Vagina (tissue), 2 donors: ENCODE results near the gene MPRIP. TPM values are rescaled to one million over a fixed set of nuclear protein-coding genes. Genes with fewer than 3 reads are reported as not detected.
"Not testable (repeated sequence)": the region's sequence is repeated elsewhere in the genome, so short reads cannot be mapped to it uniquely, and the experiment has no call there.

Source experiments
- DNase-seq, 2 donors: peaks; one replicate each; pipeline ENCODE4 v3.0.0-alpha.2; 2017; ENCODE audit errors: extremely low spot score in 2 of 2
- H3K27ac ChIP-seq: fragments of 200-600 bp; sonication (generic); one replicate; pipeline ENCODE4 v1.5.1; 2019
- H3K27me3 ChIP-seq: fragments of 200-600 bp; sonication (generic); one replicate; pipeline ENCODE4 v1.5.1; 2019
- H3K36me3 ChIP-seq, 2 donors: fragments of 200-600 bp; sonication (generic); one replicate each; pipeline ENCODE4 v1.5.1; 2017 to 2019
- H3K4me1 ChIP-seq: fragments of 200-600 bp; sonication (generic); one replicate; pipeline ENCODE4 v1.5.1; 2019
- H3K4me3 ChIP-seq, 2 donors: fragments of 200-600 bp; sonication (generic); 1 replicate in 1 of 2; 2 replicates in 1 of 2; pipeline ENCODE4 v1.5.1; 2016 to 2019
- H3K9me3 ChIP-seq: fragments of 200-600 bp; sonication (generic); one replicate; pipeline ENCODE4 v1.5.1; 2019
- CTCF ChIP-seq, 3 experiments: fragments of 450-650 bp in 2 of 3; fragments of 200-600 bp in 1 of 3; sonication (generic) in 1 of 3; IDR thresholded peaks; one replicate each; pipeline ENCODE4 v1.5.1; 2017 to 2019; ENCODE audit warnings: antibody characterized with exemption in 3 of 3, mild to moderate bottlenecking in 2 of 3, moderate library complexity in 2 of 3
- POLR2A ChIP-seq, 2 donors: fragments of 450-650 bp; IDR thresholded peaks; one replicate each; pipeline ENCODE4 v1.6.1; 2017; ENCODE audit warnings: antibody characterized with exemption in 2 of 2, mild to moderate bottlenecking in 2 of 2, moderate library complexity in 2 of 2
- POLR2AphosphoS5 ChIP-seq, 2 donors: sonication (generic); formaldehyde crosslinking; IDR thresholded peaks; one replicate each; pipeline ENCODE4 v1.9.0; 2017; ENCODE audit warnings: antibody characterized with exemption in 2 of 2, mild to moderate bottlenecking in 2 of 2, low read depth in 1 of 2; ENCODE audit not compliant: insufficient read depth in 1 of 2
- intact Hi-C: fragments of 100-400 bp; cut with DNase I; formaldehyde crosslinking; loops from one replicate; pipeline ENCODE4 v1.15.1; 2023
- total RNA-seq: library from RNA; depleted of rRNA; stranded (reverse); fragments of >200 nt; gene quantifications from one replicate; pipeline ENCODE4 v1.2.3, GENCODE V29; 2016

Gene MPRIP
- total RNA-seq, 1 donor from 2014 or later: 202 TPM

- no peak for DNase-seq
- H3K4me1 ChIP-seq: peaks cover 14% of the 10 kb centered on the region
Observed at GRCh38 chr17:17004251-17004996, 37.8 kb upstream of the MPRIP start.

GRCh38 chr17:17004997-17005614, 37.2 kb upstream of the MPRIP start:
- H3K27me3 ChIP-seq, H3K27ac ChIP-seq, H3K4me3 ChIP-seq, DNase-seq, H3K9me3 ChIP-seq, H3K36me3 ChIP-seq: not testable (repeated sequence)
- intact Hi-C loops: loop anchor here (10.0 kb wide), 1 partner anchor 130 kb away; no protein-coding TSS in a partner anchor
- H3K4me1 ChIP-seq: peaks cover 21% of the 10 kb centered on the region

More at GRCh38 chr17:17004251-17004996, 37.8 kb upstream of the MPRIP start:
- no peaks in the 10 kb centered on the region for H3K27me3 ChIP-seq
- no peak overlapping the region for H3K27ac ChIP-seq
- H3K36me3 ChIP-seq: no peaks in the 10 kb centered on the region
- H3K4me3 ChIP-seq: no peak overlapping the region
- TF ChIP-seq POLR2A (IDR thresholded peaks at IDR 0.05) (no peak), POLR2AphosphoS5 (IDR thresholded peaks at IDR 0.05; ENCODE audit: insufficient read depth in 1 of 2, low read depth in 1 of 2) (no peak), CTCF (IDR thresholded peaks at IDR 0.05) (no peak)
- H3K9me3 ChIP-seq: no peaks in the 10 kb centered on the region
- intact Hi-C loops: loop anchor here (10.0 kb wide), 1 partner anchor 130 kb away; no protein-coding TSS in a partner anchor

GRCh38 chr17:17007891-17008290, 34.4 kb upstream of the MPRIP start:
- intact Hi-C loops: loop anchor here (10.0 kb wide), 1 partner anchor 127 kb away; no protein-coding TSS in a partner anchor
- peaks cover 13% of the 10 kb centered on the region for H3K4me1 ChIP-seq
- H3K36me3 ChIP-seq, H3K27me3 ChIP-seq, H3K27ac ChIP-seq, H3K4me3 ChIP-seq, H3K9me3 ChIP-seq, DNase-seq: not testable (repeated sequence)

GRCh38 chr17:17008621-17009397, 33.4 kb upstream of the MPRIP start:
- H3K36me3 ChIP-seq, H3K27me3 ChIP-seq, H3K4me3 ChIP-seq, H3K9me3 ChIP-seq, DNase-seq, H3K27ac ChIP-seq: not testable (repeated sequence)
- peaks cover 13% of the 10 kb centered on the region for H3K4me1 ChIP-seq
- intact Hi-C loops: loop anchor here (10.0 kb wide), 1 partner anchor 126 kb away; no protein-coding TSS in a partner anchor

GRCh38 chr17:17009972-17010371, 32.3 kb upstream of the MPRIP start:
- intact Hi-C loops: loop anchor here (10.0 kb wide), 1 partner anchor 125 kb away; no protein-coding TSS in a partner anchor

GRCh38 chr17:17010545-17011034, 31.7 kb upstream of the MPRIP start:
- H3K4me3 ChIP-seq, DNase-seq, intact Hi-C loops, H3K9me3 ChIP-seq, H3K27me3 ChIP-seq, H3K27ac ChIP-seq, H3K36me3 ChIP-seq: not testable (repeated sequence)
- H3K4me1 ChIP-seq: peaks cover 18% of the 10 kb centered on the region

More at GRCh38 chr17:17009972-17010371, 32.3 kb upstream of the MPRIP start:
- H3K4me1 ChIP-seq: peaks cover 18% of the 10 kb centered on the region
- H3K9me3 ChIP-seq, H3K27me3 ChIP-seq, H3K36me3 ChIP-seq, H3K4me3 ChIP-seq, DNase-seq, H3K27ac ChIP-seq: not testable (repeated sequence)

- DNase-seq, H3K4me3 ChIP-seq, H3K27me3 ChIP-seq, H3K36me3 ChIP-seq, H3K27ac ChIP-seq, intact Hi-C loops, H3K9me3 ChIP-seq: not testable (repeated sequence)
- H3K4me1 ChIP-seq: peaks cover 18% of the 10 kb centered on the region
Observed at GRCh38 chr17:17011043-17011907, 31.0 kb upstream of the MPRIP start.

GRCh38 chr17:17013828-17014747, 28.2 kb upstream of the MPRIP start:
- DNase-seq, intact Hi-C loops, H3K27me3 ChIP-seq, H3K9me3 ChIP-seq, H3K36me3 ChIP-seq, H3K4me3 ChIP-seq, H3K27ac ChIP-seq: not testable (repeated sequence)
- peaks cover 15% of the 10 kb centered on the region for H3K4me1 ChIP-seq

- intact Hi-C loops, H3K4me1 ChIP-seq, H3K36me3 ChIP-seq, H3K9me3 ChIP-seq, DNase-seq, H3K27ac ChIP-seq, H3K4me3 ChIP-seq, H3K27me3 ChIP-seq: not testable (repeated sequence)
Observed at GRCh38 chr17:17014748-17015124, 27.5 kb upstream of the MPRIP start.
